Suppressor macrophage treated with lipopolysaccharide for 1 hour (primary cell): ENCODE results near the gene FABP7.

Experiments
- DNase-seq, 3 donors: peaks; one replicate each; pipeline ENCODE4 v3.0.0-alpha.2; 2020 to 2022

The FABP7 gene

DNA sequence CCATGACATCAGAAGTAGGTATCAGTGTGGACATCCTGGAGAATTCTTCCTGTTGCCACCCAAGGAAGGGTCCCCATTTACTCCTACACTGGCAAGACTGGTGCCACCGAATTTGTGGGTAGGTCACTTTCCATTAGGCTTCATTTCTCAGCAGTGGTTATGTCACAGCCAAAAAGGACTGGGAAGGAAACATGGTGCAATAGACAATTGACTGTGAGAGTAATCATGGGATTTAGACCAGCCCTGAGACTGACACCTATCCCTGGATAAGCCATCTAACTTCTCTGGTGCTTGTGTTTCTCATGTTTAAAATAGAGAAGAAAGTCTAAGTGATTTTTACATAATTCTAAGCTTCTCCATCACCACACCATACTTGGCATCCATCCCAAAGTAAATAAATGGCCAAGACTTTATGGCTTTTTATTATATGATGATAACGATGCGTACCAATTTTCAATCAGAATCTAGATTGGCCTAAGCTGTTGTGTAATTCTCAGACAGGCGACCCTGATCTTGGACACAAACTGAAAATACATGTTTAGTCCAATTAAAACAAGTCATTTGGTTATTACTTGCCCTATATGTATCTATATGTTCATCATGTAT lies 19.7 kb downstream of the FABP7 start:
- DNase-seq = no peak

- no peak for DNase-seq
These were observed 20.6 kb downstream of the FABP7 start for GRCh38 chr6:122799916-122800686.

GRCh38 chr6:122800906-122801305 lies 21.4 kb downstream of the FABP7 start:
- DNase-seq = no peak

DNA sequence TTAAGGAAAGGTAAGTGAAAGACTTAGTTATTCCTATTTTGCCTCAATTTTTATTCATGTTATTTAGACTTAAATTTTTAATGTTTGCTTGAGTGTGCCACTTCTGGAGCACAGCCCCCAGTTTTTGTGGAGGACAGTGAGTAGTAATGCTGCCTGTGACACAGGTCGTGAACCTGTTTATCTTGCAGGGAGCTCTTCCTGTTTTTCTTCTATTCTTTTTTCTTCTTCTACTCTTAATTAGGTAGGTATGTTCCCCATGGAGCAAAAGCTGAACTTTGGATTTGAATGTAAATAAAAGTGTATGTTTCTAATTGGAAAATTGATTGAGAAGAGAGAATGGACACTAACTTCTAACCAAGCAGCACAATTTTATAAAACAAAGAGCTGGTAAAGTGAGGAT lies 21.9 kb downstream of the FABP7 start:
- DNase-seq = no peak

DNA sequence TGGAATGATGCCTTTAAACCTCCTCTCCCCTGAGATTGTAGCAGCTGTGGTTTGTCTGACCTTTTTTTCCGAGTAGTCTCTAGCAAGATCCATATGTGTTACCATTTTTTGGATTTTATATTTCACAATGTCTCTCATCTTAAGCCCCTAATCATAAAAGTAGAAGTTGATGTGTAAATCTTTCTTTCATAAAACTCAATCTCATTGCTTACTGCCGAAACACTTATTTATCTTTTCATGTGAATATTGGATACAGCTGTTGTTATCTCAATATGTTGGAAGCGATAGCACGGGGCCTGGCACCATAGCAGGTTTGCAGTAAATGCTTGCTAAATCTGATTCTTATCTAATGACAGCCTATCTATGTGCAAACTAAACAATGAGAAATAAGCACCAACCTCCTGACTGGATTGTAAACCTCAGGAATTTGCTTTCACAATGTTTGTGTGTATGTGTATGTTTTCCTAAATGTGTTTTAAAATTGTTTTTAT lies 23.7 kb downstream of the FABP7 start:
- DNase-seq = no peak

DNA sequence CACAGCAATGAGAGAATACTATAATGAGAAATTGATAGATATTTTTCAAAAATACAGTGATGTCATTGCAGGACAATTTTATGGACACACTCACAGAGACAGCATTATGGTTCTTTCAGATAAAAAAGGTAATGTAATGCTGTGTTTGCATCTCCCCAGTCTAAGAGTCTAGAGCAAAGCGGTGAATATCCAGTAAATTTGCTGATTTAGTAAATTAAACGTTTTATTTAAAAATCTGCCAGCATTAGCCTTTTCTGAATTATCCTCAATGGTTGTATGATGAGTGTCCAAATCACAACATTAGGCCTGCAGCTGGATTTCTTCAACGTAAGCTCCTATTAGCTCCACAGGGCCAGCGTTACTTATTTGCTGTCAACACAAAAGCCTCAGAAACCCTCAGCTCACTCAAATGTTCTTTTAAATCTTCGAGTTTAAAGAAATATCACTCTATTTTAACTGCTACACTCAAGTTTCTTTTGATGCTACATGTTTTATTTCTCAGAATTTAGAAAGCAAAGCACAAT lies 25.5 kb downstream of the FABP7 start:
- no peak for DNase-seq

GRCh38 chr6:122806291-122806690 lies 26.8 kb downstream of the FABP7 start:
- no peak for DNase-seq

GRCh38 chr6:122808121-122808885 lies 28.8 kb downstream of the FABP7 start:
- no peak for DNase-seq

DNA sequence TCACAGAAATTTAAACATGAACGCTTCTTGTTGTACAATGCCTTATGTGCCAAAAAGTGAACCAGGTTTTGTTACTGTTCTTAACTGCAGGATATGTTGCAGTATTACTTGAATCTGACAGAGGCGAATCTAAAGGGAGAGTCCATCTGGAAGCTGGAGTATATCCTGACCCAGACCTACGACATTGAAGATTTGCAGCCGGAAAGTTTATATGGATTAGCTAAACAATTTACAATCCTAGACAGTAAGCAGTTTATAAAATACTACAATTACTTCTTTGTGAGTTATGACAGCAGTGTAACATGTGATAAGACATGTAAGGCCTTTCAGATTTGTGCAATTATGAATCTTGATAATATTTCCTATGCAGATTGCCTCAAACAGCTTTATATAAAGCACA lies 29.5 kb downstream of the FABP7 start:
- no peak for DNase-seq

- DNase-seq = no peak
These were observed 30.2 kb downstream of the FABP7 start for GRCh38 chr6:122809691-122810090.

DNA sequence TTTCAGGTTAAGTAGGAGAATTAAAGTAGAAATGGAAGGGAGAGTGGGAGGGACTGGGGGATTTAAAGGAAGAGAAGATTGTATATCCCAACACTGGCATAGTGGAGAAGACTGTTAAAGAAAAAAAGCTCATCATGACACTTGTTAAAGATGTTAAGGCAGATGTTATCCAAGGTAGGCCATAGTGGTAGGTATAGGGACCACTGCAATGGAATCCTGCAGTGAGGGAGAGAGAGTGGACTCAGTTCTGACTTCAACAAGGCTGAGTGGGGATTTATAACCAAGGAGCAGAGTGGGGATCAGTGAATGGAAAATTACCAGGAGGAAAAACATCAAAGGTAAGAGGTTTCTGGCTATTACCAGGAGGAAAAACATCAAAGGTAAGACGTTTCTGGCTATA lies 30.7 kb downstream of the FABP7 start:
- no peak for DNase-seq

- DNase-seq = no peak
These were observed 37.8 kb downstream of the FABP7 start for GRCh38 chr6:122817358-122817757.

GRCh38 chr6:122817766-122818165 lies 38.2 kb downstream of the FABP7 start:
- no peak for DNase-seq

DNA sequence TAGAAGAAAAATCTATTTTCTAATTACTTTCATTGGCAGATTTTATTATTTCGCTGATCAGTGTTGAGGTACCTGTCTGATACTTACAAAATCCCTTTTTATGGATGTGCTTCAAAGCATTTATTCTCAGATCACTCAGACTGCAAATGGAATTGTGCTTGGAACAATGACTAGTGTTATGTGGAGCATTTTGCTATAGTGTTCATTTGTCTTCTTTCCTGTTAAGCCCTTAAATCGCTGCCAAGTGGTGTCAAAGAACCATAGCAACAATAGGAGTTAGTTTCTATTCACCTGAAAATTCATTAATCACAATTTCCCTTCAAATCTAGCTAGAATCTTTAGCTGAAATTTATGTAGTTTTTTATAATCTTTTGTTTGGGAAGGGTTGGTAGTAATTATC lies 39.4 kb downstream of the FABP7 start:
- DNase-seq = no peak

GRCh38 chr6:122821095-122821494 lies 41.6 kb downstream of the FABP7 start:
- no peak for DNase-seq

GRCh38 chr6:122825163-122825562 lies 45.6 kb downstream of the FABP7 start:
- no peak for DNase-seq

- no peak for DNase-seq
These were observed 49.9 kb downstream of the FABP7 start for GRCh38 chr6:122829456-122829855.

DNA sequence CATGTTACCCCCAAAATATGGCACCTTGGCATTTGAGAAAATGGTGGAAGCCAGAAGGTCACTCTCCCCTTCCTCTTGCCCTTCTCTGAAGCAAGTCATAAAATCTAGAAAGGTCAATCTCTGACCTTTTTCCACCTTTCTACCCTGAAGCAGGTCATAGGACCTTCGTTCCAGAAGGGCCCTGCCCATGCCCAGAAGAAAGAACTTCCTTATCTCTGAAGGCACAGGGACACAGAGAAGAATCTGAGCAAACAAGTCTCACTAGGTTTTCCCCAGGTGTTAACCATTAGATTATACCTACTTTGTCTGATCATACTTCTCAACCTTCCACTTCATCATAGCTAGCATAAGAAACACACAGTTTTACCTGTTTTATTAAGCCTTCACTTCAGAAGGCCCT lies 52.0 kb downstream of the FABP7 start:
- DNase-seq = no peak

DNA sequence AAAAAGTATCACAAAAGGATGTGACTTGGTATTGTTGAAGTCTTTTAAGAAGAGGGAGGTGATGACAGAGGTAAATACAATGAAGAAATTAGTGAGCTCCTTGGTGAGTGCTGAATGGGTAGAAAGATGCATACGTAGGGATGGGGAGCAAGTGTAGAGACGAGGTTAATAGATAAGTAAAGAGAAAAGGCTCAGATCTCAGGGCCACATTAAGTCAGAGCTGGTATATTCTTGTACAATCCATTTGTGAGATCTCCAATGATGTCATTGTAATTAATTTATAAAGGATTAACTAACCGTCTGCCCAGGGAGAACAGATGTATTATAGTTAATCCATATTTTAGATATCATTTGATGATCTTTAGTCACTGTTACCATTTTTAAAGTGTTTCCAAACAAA lies 52.9 kb downstream of the FABP7 start:
- no peak for DNase-seq

GRCh38 chr6:122833021-122833491 lies 53.5 kb downstream of the FABP7 start:
- no peak for DNase-seq
